HG03175 (cell line): ENCODE measurements around the gene CNPY1.

ENCODE experiments used
- ATAC-seq: cut with Tn5 transposase; IDR thresholded peaks from one replicate; pipeline ENCODE4 v1.9.1; 2021; ENCODE audit warnings: mild to moderate bottlenecking, moderate library complexity; ENCODE audit not compliant: unreplicated experiment

Gene CNPY1

DNA sequence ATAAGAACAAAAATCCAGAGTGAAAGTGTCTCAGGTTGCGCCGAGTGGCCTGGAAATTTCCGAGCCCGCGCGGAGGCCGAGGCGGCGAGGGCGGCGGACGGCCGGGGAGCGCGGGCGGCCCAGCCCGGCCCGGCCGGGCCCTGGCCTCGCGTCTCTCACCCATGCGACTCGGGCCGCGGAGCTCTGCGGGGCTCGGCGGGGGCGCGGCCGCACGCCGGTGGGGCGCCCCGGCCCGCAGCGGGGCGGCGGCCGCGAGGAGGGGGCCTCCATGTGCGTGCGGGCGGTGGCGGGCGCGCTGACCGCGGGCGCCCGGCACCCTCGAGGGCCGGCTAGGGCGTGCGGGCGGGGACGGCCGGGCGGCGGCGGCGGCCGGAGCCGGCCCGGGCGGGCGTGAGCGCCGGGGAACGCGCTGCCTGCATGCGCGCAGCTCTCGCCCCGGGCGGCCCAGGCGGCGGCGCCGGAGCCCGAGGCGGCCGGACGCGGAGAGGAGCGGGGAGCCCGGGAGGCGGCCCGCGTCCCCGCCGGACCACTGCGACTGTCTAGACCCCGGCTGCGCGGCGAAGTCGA, 88.7 kb downstream of the CNPY1 start:
- ATAC-seq = no peak

- no peak for ATAC-seq
Measured at GRCh38 chr7:155456738-155457543, 89.4 kb downstream of the CNPY1 start.

DNA sequence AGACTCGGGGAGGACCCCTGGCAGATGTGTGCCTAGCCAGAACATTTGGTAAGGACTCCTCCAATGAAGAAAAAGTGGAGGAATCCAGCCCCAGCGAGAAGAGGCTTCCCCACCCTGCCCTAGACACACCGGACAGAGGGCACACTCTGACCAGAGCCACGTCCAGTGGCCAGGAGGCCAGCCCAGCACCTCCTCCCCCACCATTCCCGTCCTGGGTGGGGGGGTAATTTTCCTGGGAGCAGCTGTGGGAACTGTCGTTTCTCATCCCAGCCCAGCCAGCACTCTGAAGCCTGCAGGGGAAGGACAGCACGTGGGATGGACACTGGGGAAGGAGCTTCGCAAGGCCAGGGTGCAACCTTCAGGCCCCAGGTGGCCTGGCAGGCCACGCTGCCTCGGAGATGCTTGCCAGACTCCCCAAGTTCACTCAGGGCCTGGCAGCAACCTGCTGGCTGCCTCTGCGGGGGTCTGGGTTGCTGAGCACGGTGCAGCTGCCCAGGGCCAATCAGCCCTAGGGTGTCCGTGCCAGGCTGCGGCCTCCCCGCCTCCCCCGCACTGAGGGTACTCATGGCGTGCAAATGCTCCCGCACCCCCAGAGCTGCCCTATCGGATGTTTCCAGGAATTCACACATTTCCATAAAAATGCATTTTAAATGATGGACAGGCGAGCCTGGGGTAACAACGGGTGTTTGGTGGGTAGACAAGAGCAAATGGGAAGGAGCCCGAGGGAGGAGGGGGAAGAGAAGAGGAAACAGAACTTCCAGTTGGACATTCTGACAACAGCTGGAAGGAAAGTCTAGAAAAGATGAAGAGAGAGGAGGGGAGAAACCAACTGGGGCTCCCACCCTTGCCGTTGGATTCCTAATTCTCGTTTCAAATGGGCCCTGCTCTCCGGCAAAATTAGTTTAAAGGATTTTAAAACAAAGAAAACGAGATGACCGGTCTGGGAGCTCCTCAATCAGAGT, 90.3 kb downstream of the CNPY1 start:
- no peak for ATAC-seq

DNA sequence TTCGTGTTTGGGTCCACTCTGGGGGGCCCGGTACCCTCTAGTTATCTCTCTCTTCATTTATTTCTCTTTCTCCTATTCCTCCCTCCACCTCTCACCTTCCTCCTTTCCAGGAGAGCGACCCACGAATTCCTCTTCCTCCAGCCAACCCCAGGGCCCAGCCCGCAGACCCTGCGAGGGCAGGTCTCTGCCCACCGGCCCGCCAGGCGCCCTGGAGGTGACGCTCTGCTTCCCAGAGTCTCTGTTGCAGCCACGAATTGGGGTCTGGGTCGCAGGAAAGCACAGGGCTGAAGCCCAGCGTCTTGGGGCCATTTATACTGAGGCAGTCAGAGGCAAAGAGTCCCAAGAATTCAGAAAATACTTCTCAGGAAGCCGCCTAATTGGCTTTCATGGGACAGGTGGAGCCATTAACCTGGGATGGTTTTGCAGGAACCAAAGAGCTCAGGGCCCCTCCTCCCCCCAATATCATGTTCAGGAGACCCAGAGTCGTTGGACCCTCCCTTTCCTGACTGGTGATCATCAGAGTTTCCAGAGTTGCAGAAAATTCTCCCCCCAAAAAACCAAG, 91.1 kb downstream of the CNPY1 start:
- ATAC-seq = no peak

GRCh38 chr7:155454183-155455112, 91.9 kb downstream of the CNPY1 start:
- ATAC-seq = no peak

DNA sequence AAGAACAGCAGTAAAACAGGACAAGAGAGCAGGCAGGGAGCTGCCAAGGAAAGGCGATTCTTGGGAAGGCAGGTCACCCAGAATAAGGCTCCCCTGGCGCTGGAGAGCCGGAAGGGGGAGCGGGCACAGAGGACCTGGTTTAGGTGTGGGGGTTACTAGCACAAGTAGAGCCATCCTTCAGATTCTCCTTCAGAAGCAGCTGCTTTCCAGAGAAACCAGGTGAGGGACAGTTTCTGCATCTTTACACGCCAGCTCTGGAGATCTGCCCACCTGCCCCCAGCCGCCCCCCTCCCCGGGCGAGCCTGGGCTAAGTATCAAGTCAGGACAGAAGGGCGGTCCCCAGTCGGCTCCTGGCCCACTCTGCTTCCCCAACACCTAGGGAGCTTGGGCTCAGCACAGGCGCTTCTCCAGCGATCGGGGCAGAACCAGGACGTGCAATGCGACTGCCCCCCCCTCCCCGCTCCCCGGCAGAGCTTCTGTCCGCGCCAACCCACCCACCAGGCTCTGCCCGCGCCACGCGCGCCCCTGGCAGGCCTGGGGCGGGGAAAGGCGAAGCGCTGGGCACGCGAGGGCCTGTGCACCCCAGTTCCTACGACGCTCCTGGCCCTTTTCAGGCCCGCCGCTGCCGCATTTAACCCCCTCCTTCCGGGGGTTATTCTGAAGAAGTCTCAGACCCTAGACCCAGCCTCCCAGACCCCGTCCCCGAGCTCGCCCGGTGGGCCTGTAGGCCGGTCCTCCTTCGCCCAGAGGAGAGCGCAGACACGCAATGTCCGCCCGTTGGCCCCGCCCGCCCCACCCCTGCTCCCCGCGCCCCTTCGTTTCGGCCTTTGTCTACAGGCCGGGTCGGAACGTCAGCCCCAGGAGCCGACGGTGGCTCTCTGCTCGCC, 92.8 kb downstream of the CNPY1 start:
- no peak for ATAC-seq

DNA sequence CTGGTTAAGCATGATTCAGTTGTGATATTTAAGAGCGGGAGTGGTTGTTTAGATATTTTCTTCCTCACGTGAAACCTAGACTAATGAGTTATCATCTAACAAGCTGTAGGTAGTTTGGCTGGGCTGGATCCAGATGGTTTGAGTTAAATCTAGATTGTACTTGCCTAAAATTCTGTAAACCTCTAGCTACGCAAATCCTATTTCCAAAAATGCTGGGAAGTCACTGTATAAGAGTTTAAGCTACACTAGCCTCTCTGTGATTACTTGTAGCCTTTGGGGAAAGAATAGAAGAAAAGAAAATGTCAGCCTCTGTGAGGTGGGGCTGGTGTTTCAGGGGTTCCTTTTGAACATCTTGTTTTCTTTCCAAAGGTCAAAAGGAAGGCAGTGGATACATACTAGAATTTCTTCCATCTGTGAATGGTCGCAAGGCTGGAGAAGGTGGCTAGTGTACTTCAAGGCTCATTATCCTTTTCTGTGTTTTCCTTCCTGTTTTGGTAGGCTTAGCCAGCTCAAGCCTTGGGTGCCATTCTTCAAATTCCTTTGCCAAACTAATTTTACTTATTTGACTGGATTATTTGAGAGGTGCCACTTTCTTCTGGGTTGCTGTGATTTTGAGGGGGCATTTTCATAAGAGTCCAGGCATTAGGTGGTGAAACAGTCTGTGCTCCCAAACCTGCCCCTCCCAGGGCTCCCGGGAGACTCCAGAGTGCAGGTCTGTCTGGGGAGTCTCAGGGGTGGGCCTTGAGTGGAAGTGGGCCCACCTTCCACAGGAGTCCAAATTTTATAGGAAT, 93.7 kb downstream of the CNPY1 start:
- ATAC-seq = no peak

GRCh38 chr7:155451840-155452239, 94.5 kb downstream of the CNPY1 start:
- ATAC-seq = no peak
